ENCODE results near the gene LRP3.

GRCh38 chr19:33227242-33227650 is 33.1 kb downstream of the LRP3 start:
- TF ChIP-seq CTCF (conservative IDR thresholded peaks at IDR 0.05 in 1 of 2, IDR thresholded peaks at IDR 0.05 in 1 of 2; ENCODE audit: low read depth in 1 of 2, low read length in 2 of 2) = no peak
- TF ChIP-seq EZH2 (IDR thresholded peaks at IDR 0.05; ENCODE audit: low read length, missing control alignments) = peak; percentile 63

All from fibroblast of lung (primary cell).